LNCAP (cell line): ENCODE measurements around the gene MTRF1.

Experiments used
- TF ChIP-seq, protein P1 (sequence below): fragments of 450-650 bp; IDR thresholded peaks from 2 replicates; pipeline ENCODE4 v1.5.1; 2017; ENCODE audit warnings: mild to moderate bottlenecking

The MTRF1 gene

GRCh38 chr13:41182231-41182630, 81.1 kb downstream of the MTRF1 start:
- TF ChIP-seq, protein P1, sequence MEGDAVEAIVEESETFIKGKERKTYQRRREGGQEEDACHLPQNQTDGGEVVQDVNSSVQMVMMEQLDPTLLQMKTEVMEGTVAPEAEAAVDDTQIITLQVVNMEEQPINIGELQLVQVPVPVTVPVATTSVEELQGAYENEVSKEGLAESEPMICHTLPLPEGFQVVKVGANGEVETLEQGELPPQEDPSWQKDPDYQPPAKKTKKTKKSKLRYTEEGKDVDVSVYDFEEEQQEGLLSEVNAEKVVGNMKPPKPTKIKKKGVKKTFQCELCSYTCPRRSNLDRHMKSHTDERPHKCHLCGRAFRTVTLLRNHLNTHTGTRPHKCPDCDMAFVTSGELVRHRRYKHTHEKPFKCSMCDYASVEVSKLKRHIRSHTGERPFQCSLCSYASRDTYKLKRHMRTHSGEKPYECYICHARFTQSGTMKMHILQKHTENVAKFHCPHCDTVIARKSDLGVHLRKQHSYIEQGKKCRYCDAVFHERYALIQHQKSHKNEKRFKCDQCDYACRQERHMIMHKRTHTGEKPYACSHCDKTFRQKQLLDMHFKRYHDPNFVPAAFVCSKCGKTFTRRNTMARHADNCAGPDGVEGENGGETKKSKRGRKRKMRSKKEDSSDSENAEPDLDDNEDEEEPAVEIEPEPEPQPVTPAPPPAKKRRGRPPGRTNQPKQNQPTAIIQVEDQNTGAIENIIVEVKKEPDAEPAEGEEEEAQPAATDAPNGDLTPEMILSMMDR, result no peak

DNA sequence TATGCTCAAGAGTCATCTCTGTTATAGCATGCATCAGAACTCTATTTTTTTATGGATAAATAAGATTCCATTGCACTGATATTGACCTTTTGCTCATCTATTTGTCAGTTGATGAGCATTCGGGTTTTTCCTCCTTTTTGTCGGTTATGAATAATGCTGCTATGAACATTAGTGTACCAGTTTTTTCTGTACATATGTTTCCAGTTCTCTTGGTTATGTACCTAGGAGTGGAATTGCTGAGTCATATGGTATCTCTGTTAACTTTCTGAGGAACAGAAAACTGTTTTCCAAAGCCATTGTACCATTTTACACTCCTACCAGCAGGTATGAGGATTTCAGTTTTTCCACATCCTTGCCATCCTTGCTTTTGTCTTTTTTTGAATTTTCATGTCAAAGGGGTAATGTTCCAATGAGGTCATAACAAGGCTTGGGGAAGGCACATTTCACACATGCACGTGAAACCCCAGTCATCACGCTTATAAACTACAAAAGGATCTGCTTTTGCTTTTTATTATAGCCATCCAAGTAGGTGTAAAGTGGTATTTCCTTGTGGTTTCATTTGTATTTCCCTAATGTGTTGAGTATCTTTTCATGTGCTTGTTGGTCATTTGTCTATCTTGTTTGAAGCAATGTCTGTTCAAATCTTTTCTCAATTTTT, 83.7 kb downstream of the MTRF1 start:
- TF ChIP-seq, protein P1, result no peak

GRCh38 chr13:41178040-41178439, 85.3 kb downstream of the MTRF1 start:
- TF ChIP-seq, protein P1, result no peak

DNA sequence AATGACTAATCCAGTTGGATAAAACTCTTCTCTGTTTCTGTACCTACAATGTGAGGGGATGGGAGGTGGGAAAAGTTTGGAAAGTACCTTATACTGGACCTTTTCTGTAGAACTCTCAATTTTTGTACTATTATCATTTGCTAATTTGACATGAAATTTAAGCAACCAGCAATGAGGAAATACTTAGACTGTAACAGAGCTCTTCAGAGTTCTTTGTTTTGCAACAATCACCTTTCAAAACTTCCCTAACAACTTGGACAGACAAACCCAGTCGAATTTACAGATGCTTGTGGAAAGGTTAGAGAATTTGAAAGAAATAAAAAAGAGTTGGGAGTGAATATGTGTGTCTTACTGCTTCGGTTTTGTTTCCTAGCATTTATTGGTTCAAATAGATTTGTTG, 85.8 kb downstream of the MTRF1 start:
- TF ChIP-seq, protein P1, result no peak
